Suprapubic skin (tissue), 4 donors: ENCODE results near the gene NPFF. TPM values are rescaled to one million over a fixed set of nuclear protein-coding genes. Genes with fewer than 3 reads are reported as not detected.
A peak's percentile ranks its signal among the peaks of the same experiment; 100 is the strongest.

Source experiments
- DNase-seq, 2 donors: peaks; one replicate each; pipeline ENCODE4 v3.0.0-alpha.2; 2019; ENCODE audit warnings: low spot score in 2 of 2
- H3K27ac ChIP-seq: fragments of 200-600 bp; sonication (generic); one replicate; pipeline ENCODE4 v1.5.1; 2019
- H3K27me3 ChIP-seq: fragments of 200-600 bp; sonication (generic); one replicate; pipeline ENCODE4 v1.5.1; 2019
- H3K36me3 ChIP-seq: fragments of 200-600 bp; sonication (generic); one replicate; pipeline ENCODE4 v1.5.1; 2019
- H3K4me1 ChIP-seq: fragments of 200-600 bp; sonication (generic); one replicate; pipeline ENCODE4 v1.5.1; 2019
- H3K4me3 ChIP-seq: fragments of 200-600 bp; sonication (generic); one replicate; pipeline ENCODE4 v1.5.1; 2019; ENCODE audit warnings: mild to moderate bottlenecking
- H3K9me3 ChIP-seq: fragments of 200-600 bp; sonication (generic); one replicate; pipeline ENCODE4 v1.5.1; 2019
- CTCF ChIP-seq, 2 donors: fragments of 200-600 bp in 1 of 2; fragments of 450-650 bp in 1 of 2; sonication (generic) in 1 of 2; IDR thresholded peaks; one replicate each; pipeline ENCODE4 v1.5.1; 2016 to 2019; ENCODE audit warnings: antibody characterized with exemption in 2 of 2, mild to moderate bottlenecking in 1 of 2, moderate library complexity in 1 of 2
- EP300 ChIP-seq: sonication (generic); formaldehyde crosslinking; IDR thresholded peaks from one replicate; pipeline ENCODE4 v1.6.1; 2017; ENCODE audit warnings: antibody characterized with exemption
- POLR2A ChIP-seq, 2 donors: fragments of 450-650 bp; IDR thresholded peaks; one replicate each; pipeline ENCODE4 v1.6.1; 2017; ENCODE audit warnings: antibody characterized with exemption in 2 of 2, mild to moderate bottlenecking in 2 of 2, moderate library complexity in 2 of 2
- POLR2AphosphoS5 ChIP-seq, 3 donors: sonication (generic); formaldehyde crosslinking; IDR thresholded peaks; one replicate each; pipeline ENCODE4 v1.6.1; 2017; ENCODE audit warnings: antibody characterized with exemption in 3 of 3
- WGBS: methylation state at CpG from one replicate; pipeline ENCODE4 v1.1.5; 2018; 5-methylcytosine and 5-hydroxymethylcytosine counted together
- total RNA-seq, 4 donors: library from RNA; depleted of rRNA; stranded (reverse); fragments of >200 nt; gene quantifications; one replicate each; pipeline ENCODE4 v1.1.0, GENCODE V29; 2016

The NPFF gene
- total RNA-seq, 4 donors from 2014 or later = not detected

- Histone ChIP-seq H3K27ac (peak overlapping the region; percentile 99), H3K36me3 (peaks cover 27% of the 10 kb centered on the region), H3K4me1 (peaks cover 65% of the 10 kb centered on the region), H3K4me3 (peak overlapping the region; percentile 72), H3K27me3 (no peaks in the 10 kb centered on the region), H3K9me3 (no peaks in the 10 kb centered on the region)
- WGBS = 61% methylated on average over 9 of the region's 9 CpGs
- peak in 1 of 2 donors; percentile 50 for DNase-seq
- TF ChIP-seq POLR2AphosphoS5 (IDR thresholded peaks at IDR 0.05) = no peak
These were observed 5.0 kb downstream of the NPFF start for GRCh38 chr12:53502331-53502730.

DNA sequence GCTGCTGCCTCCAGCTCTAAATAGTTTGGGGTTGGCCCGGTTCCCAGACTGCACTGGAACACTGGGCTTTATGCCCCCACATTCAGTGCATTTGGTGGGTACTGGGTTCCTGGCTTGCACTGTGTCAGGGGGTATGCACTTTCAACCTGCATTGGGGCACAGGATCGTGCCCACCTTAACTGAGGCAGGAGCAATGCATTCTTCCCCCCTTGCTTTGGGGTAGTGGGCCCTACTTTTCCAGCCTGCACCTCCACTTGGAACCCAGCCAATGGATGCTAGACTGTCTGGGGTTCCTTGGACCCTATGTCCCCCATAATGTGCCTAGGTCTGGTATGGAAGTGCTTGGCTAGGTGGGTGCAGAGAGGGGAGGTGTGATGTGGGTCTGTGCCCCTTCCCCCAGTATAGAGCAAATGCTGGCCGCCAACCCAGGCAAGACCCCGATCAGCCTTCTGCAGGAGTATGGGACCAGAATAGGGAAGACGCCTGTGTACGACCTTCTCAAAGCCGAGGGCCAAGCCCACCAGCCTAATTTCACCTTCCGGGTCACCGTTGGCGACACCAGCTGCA lies 5.6 kb downstream of the NPFF start:
- H3K36me3 ChIP-seq = peaks cover 21% of the 10 kb centered on the region
- peak overlapping the region; percentile 72 for H3K4me3 ChIP-seq
- 90% methylated on average over 3 of the region's 10 CpGs for WGBS
- TF ChIP-seq POLR2AphosphoS5 (IDR thresholded peaks at IDR 0.05) (no peak), POLR2A (IDR thresholded peaks at IDR 0.05) (no peak), CTCF (IDR thresholded peaks at IDR 0.05) (no peak), EP300 (no peak)
- no peaks in the 10 kb centered on the region for H3K9me3 ChIP-seq
- no peaks in the 10 kb centered on the region for H3K27me3 ChIP-seq
- peaks cover 71% of the 10 kb centered on the region for H3K4me1 ChIP-seq
- peak overlapping the region; percentile 99 for H3K27ac ChIP-seq
- peak in 1 of 2 donors; percentile 73 for DNase-seq

DNA sequence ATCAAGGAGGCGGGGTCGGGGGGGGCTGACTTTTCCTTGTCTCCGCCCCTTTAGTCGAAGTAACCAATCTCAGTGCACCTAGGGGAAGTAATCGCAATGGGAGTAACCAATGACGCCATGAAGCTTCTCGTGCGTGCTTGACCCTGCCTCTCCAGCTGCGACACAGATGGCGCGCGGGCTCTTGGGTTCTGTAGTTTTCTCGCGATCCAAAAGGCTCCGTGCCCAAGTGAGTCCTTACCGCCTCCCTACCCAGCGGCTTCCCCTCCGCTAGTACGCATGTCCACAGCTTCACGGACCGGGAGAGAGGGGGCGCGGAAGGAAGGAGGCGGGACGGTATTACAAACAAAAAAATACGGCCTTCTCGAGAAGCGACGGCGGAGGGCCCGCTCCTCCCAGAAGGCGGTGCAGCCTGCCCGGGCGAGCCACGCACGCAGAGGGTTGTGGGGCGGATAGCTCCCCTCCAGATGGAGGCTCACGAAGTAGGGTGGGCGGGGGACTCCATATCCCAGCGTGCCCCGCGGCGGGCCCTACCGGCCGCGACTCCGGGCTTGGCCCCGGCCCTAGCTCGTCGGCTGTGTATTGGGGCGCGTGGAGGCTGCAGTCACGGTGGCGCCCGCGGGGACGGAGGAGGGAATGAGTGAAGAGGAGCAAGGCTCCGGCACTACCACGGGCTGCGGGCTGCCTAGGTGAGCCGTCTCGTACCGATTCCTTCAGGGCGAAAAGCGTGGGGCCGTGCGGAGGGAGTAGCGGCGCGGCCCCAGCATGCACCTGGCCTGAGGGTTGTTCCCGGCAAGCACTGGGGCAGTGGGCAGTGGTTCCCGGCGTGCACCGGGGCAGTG lies 6.3 kb downstream of the NPFF start, which contains the start of gene TARBP2:
Gene TARBP2 (plus strand): TSS at position 508 of the 839 bp plus-strand sequence. CDS start 126 bp downstream, at position 634.
- under 1% methylated on average over 44 of the region's 74 CpGs for WGBS
- Histone ChIP-seq H3K27ac (peak within 1 kb of the TSS; percentile 99), H3K9me3 (no peaks in the 10 kb centered on the region), H3K4me1 (peaks cover 77% of the 10 kb centered on the region), H3K27me3 (no peaks in the 10 kb centered on the region), H3K4me3 (peak within 1 kb of the TSS; percentile 72), H3K36me3 (peaks cover 14% of the 10 kb centered on the region)
- DNase-seq = peak; percentile 99 to 100
- TF ChIP-seq POLR2A (IDR thresholded peaks at IDR 0.05) (no peak), POLR2AphosphoS5 (IDR thresholded peaks at IDR 0.05) (peak; percentile 65 to 86 (median 69)), CTCF (IDR thresholded peaks at IDR 0.05) (no peak)

DNA sequence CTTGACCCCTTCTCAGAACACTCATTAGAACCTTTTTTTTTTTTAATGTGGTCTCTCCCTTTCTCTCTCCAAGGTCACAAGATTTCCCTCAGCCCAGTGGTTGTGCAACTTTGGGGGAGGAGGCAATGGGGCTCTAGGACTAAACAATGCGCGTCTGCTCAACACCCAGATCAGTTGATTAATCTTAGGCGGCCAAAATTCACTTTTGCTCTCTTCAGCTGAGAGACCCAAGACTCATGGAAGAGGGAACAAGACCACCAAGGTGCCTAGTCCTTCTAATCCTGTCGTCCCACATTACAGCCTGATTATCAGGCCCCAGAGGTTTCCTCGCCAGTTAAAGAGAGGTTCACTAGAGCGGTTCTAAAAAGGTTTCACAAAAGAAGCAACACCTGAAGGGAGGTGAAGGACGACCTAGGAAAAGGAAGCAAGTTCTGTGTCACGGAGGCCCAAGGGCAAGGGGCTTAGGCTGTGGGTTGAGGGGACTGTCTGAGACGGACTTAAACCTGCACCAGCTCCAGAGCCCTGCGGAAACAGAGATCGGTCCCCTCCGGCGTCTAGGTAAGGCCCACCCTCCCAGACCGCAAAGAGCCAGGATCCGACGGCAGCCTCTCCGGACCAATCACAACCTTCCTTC lies 7.0 kb downstream of the NPFF start:
- WGBS = under 1% methylated on average over 17 of the region's 17 CpGs
- Histone ChIP-seq H3K27ac (peak overlapping the region; percentile 99), H3K36me3 (peaks cover 8% of the 10 kb centered on the region), H3K9me3 (no peaks in the 10 kb centered on the region), H3K27me3 (no peaks in the 10 kb centered on the region), H3K4me3 (peak overlapping the region; percentile 72), H3K4me1 (peaks cover 82% of the 10 kb centered on the region)
- peak in 1 of 2 donors; percentile 92 for DNase-seq
- no peak for TF ChIP-seq CTCF (IDR thresholded peaks at IDR 0.05)
- peak; percentile 88 to 97 for TF ChIP-seq POLR2A (IDR thresholded peaks at IDR 0.05)
- TF ChIP-seq POLR2AphosphoS5 (IDR thresholded peaks at IDR 0.05) = peak; percentile 67 to 80 (median 76)

DNA sequence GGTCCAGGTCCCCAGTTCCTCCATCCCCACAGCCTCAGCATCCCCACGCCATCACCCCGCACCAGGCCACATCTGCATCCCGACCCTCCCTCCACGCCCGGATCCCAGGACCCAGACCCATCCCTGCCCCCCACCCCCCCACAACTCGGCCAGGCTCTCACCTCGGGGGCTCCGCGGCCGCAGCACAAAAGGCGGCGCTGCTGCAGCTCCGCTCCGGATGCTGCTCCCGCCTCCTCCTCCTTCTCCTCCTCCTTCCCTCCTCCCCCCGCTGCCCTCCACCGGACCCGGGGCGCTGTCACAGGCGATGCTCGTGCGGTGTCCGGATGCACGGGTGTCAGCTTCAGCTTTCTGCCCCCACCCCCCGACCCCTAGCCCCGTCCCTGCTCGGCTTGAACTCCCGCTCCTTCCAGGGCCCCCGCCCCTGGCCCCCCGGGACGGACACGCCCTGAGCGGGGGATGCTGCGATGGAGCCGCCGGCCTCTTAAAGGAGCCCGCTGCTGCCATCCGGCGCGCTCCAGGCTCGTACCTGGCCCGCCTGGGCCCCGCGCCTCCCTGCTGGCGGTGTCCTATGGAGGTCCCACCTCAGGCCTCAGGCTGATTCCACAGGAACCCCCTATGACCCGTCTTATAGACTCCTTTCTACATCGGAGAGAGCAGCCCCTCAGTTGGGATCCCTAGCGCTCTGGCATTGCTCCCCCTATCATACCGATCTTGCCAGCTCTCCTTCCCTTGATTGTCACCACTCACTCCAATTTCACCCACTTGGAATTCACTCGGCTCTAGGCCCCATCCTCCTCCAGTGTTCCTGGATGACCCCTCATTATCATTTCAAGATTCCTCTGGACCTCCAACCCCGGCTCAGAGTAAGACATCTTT lies 7.8 kb downstream of the NPFF start, which contains the start of gene MAP3K12:
Gene MAP3K12 (minus strand): TSS at position 193 of the 876 bp plus-strand sequence. CDS start 12,067 bp downstream, outside the sequence.
- no peak for TF ChIP-seq POLR2A (IDR thresholded peaks at IDR 0.05)
- no peak for TF ChIP-seq POLR2AphosphoS5 (IDR thresholded peaks at IDR 0.05)
- TF ChIP-seq EP300 = no peak
- no peak for TF ChIP-seq CTCF (IDR thresholded peaks at IDR 0.05)
- peak within 1 kb of the TSS; percentile 99 for H3K27ac ChIP-seq
- no peaks in the 10 kb centered on the region for H3K27me3 ChIP-seq
- H3K9me3 ChIP-seq = no peaks in the 10 kb centered on the region
- H3K4me1 ChIP-seq = peaks cover 74% of the 10 kb centered on the region
- H3K4me3 ChIP-seq = peak within 1 kb of the TSS; percentile 72
- under 1% methylated on average over 39 of the region's 51 CpGs for WGBS
- DNase-seq = peak; percentile 86 to 88
- H3K36me3 ChIP-seq = peaks cover 6% of the 10 kb centered on the region
